ENCODE measurements around the gene CES5A.

Gene CES5A

GRCh38 chr16:55914383-55914782 lies 39.2 kb upstream of the CES5A start:
- TF ChIP-seq FOXP2 (optimal IDR thresholded peaks at IDR 0.05; ENCODE audit: borderline replicate concordance, extremely low read depth, extremely low read length, insufficient read depth): no peak
- no peak for TF ChIP-seq POLR2AphosphoS5 (IDR thresholded peaks at IDR 0.05; ENCODE audit: low read depth, low read length)
- no peak for TF ChIP-seq TAF1 (IDR thresholded peaks at IDR 0.05; ENCODE audit: borderline replicate concordance, insufficient read depth, low read length)
- TF ChIP-seq SIN3A (IDR thresholded peaks at IDR 0.05; ENCODE audit: borderline replicate concordance, insufficient read depth, low read length): no peak
- TF ChIP-seq REST (IDR thresholded peaks at IDR 0.05; ENCODE audit: insufficient read depth in 1 of 2, low read depth in 2 of 2, low read length in 2 of 2): no peak

- TF ChIP-seq TAF1 (IDR thresholded peaks at IDR 0.05; ENCODE audit: borderline replicate concordance, insufficient read depth, low read length): no peak
- no peak for TF ChIP-seq POLR2AphosphoS5 (IDR thresholded peaks at IDR 0.05; ENCODE audit: low read depth, low read length)
- no peak for TF ChIP-seq FOXP2 (optimal IDR thresholded peaks at IDR 0.05; ENCODE audit: borderline replicate concordance, extremely low read depth, extremely low read length, insufficient read depth)
- TF ChIP-seq REST (IDR thresholded peaks at IDR 0.05; ENCODE audit: insufficient read depth in 1 of 2, low read depth in 2 of 2, low read length in 2 of 2): no peak
Measured at GRCh38 chr16:55913716-55914115, 38.5 kb upstream of the CES5A start.

- TF ChIP-seq SIN3A (IDR thresholded peaks at IDR 0.05; ENCODE audit: borderline replicate concordance, insufficient read depth, low read length) (no peak), REST (IDR thresholded peaks at IDR 0.05; ENCODE audit: insufficient read depth in 1 of 2, low read depth in 2 of 2, low read length in 2 of 2) (no peak), POLR2AphosphoS5 (IDR thresholded peaks at IDR 0.05; ENCODE audit: low read depth, low read length) (no peak), TAF1 (IDR thresholded peaks at IDR 0.05; ENCODE audit: borderline replicate concordance, insufficient read depth, low read length) (no peak), FOXP2 (optimal IDR thresholded peaks at IDR 0.05; ENCODE audit: borderline replicate concordance, extremely low read depth, extremely low read length, insufficient read depth) (no peak)
Measured at GRCh38 chr16:55912022-55912421, 36.8 kb upstream of the CES5A start.

GRCh38 chr16:55911616-55912015 lies 36.4 kb upstream of the CES5A start:
- TF ChIP-seq TAF1 (IDR thresholded peaks at IDR 0.05; ENCODE audit: borderline replicate concordance, insufficient read depth, low read length) (no peak), POLR2AphosphoS5 (IDR thresholded peaks at IDR 0.05; ENCODE audit: low read depth, low read length) (no peak), SIN3A (IDR thresholded peaks at IDR 0.05; ENCODE audit: borderline replicate concordance, insufficient read depth, low read length) (no peak), FOXP2 (optimal IDR thresholded peaks at IDR 0.05; ENCODE audit: borderline replicate concordance, extremely low read depth, extremely low read length, insufficient read depth) (no peak)

GRCh38 chr16:55909876-55910275 lies 34.7 kb upstream of the CES5A start:
- no peak for TF ChIP-seq SIN3A (IDR thresholded peaks at IDR 0.05; ENCODE audit: borderline replicate concordance, insufficient read depth, low read length)
- no peak for TF ChIP-seq POLR2AphosphoS5 (IDR thresholded peaks at IDR 0.05; ENCODE audit: low read depth, low read length)
- no peak for TF ChIP-seq FOXP2 (optimal IDR thresholded peaks at IDR 0.05; ENCODE audit: borderline replicate concordance, extremely low read depth, extremely low read length, insufficient read depth)
- TF ChIP-seq REST (IDR thresholded peaks at IDR 0.05; ENCODE audit: insufficient read depth in 1 of 2, low read depth in 2 of 2, low read length in 2 of 2): no peak
- no peak for TF ChIP-seq TAF1 (IDR thresholded peaks at IDR 0.05; ENCODE audit: borderline replicate concordance, insufficient read depth, low read length)
